GM18526 (cell line): ENCODE measurements around the gene SYNRG.

Experiments used
- POLR2A ChIP-seq: IDR thresholded peaks from 3 replicates; pipeline ENCODE4 v1.6.1; 2011; ENCODE audit not compliant: insufficient read length; ENCODE audit errors: extremely low read depth

Gene SYNRG

GRCh38 chr17:37479025-37479424 lies 130.2 kb downstream of the SYNRG start:
- TF ChIP-seq POLR2A: no peak

- no peak for TF ChIP-seq POLR2A
Observed at GRCh38 chr17:37478187-37478586, 131.0 kb downstream of the SYNRG start.

DNA sequence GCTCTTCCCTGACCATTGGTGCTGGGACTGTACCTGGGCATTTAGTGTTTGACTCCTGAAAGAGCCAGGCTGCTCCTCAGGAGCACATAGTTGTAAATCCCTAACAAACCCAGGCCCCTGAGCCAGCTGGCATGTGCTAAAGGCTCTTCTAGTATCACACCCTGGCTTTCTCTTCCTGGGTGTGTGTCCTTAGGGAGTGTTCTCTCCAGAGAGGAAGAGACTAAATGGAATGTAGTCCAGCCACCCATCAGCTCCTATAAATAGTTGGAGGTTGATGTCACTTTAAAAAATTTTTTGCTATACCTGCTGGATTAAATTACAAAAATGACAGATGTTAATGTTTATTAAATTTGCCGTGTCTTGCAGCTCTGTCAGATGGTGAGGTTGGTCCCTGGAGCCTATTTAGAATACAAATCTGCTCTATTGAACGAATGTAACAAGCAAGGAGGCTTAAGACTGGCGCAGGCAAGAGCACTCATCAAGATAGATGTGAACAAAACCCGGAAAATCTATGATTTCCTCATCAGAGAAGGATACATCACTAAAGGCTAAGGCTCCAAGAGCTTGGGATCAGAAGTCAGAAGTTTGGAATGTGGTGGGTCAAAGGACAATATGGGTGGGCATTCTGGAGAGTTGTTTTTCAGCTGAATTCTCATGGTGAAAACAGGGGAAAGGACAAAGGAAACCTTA lies 132.6 kb downstream of the SYNRG start:
- no peak for TF ChIP-seq POLR2A

DNA sequence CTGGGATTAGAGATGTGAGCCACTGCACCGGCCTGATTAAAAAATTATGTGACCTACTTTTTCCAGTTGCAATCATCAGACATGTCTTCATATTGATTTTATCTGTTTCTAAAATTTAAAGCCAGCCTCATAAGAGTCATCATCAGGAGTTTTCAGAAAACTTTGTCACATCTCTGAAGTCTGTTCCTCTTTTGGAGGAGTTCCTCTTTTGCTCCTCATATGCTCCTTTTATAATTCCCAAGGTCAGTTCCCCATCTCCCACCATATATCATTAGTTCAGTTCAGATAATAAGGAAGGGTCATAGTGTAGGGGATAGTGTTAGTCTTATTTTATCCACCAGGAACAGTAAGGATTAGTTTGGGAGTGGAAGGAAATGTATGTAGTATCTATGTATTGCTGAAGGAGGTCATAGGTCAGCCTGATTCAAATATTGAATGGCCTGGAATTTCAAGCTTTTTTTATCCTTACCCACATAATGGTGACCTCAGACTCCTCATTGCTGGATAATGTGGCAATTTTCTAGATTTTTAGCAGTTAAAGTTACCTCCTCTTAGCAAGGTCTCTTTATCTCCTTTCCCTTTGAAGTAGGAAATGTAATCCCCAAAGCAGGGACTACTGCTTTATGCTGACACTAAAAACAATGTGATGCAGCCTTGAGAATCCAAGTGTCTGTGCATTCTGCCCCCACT lies 133.3 kb downstream of the SYNRG start:
- TF ChIP-seq POLR2A: no peak

DNA sequence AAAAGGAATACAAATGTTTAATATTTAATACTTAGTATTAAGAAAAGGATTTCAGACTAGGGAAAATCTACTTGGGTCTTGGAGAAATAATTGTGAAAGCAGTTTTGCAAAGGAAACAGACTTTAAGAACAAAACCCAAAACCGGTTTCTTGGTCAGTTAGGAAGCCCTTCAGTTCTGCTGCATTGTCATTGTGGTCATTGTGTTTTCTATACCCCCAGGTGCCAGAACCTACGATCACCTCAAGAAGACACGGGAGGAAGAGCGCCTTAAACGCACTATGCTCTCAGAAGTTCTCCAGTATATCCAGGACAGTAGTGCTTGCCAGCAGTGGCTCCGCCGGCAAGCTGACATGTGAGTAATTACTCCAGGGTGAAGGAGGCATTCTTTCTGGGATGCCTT lies 139.0 kb downstream of the SYNRG start:
- TF ChIP-seq POLR2A: no peak

DNA sequence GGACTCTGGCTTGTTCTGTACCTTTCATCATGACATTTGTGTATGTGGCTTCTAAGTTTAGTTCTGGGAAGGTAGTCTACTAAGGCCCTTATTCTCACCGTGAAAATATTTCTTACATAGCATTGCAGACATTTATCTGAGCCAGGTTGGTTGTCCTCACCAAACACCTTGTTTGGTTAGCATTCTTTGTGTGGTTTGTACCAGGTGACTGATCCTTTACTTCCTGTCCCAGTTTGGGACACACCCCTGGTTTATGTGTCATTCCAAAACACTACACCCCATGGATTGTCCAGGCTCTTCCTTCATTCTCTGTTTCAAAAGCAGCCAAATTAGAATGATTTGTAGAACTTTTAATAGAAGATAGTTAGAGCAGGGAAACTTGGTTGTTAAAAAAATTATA lies 142.7 kb downstream of the SYNRG start:
- no peak for TF ChIP-seq POLR2A

DNA sequence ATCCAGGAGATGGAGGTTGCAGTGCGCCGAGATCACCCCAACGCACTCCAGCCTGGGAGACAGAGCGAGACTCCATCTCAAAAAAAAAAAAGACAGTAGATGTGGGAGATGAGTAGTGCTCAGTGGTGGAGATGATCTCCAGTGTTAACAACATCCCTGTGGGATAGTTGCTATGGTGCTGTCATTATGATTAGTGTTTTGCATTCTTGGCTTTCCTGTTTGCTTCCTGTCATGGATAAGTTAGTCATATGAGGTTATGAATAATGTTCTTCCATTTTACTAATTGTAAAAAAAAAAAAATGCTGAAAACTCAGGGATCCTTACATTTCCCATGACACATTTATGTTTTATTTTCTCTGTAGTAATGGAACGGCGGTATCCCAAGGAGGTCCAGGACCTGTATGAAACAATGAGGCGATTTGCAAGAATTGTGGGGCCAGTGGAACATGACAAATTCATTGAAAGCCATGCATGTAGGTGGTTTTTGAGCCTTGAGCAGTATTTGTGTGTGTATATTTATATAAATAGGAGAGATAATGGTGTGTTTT lies 144.1 kb downstream of the SYNRG start:
- TF ChIP-seq POLR2A: no peak
